H9 (cell line): ENCODE measurements around the gene CD47. TPM values are rescaled to one million over a fixed set of nuclear protein-coding genes. Genes with fewer than 3 reads are reported as not detected.

ENCODE experiments used
- DNase-seq: peaks from one replicate; pipeline ENCODE4 v3.0.0-alpha.2; 2017
- H2AFZ ChIP-seq: one replicate; pipeline ENCODE4 v1.6.1; 2013; ENCODE audit warnings: mild to moderate bottlenecking, low read length, control low read depth, moderate library complexity
- H2AK5ac ChIP-seq: 2 replicates; pipeline ENCODE4 v1.6.1; 2013; ENCODE audit warnings: low read length, control low read depth, mixed read lengths; ENCODE audit not compliant: insufficient read length
- H2BK120ac ChIP-seq: one replicate; pipeline ENCODE4 v1.6.1; 2013; ENCODE audit warnings: low read depth, mild to moderate bottlenecking, low read length, control low read depth, inconsistent platforms; ENCODE audit not compliant: poor library complexity, severe bottlenecking
- H2BK12ac ChIP-seq: 2 replicates; pipeline ENCODE4 v1.6.1; 2013; ENCODE audit warnings: low read length, control low read depth, mixed read lengths, low read depth; ENCODE audit not compliant: insufficient read length
- H2BK15ac ChIP-seq: 2 replicates; pipeline ENCODE4 v1.6.1; 2013; ENCODE audit warnings: low read depth, low read length, control low read depth
- H2BK20ac ChIP-seq: one replicate; pipeline ENCODE4 v1.6.1; 2013; ENCODE audit warnings: low read depth, mild to moderate bottlenecking, low read length, control low read depth, inconsistent platforms; ENCODE audit not compliant: poor library complexity, severe bottlenecking
- H2BK5ac ChIP-seq: 2 replicates; pipeline ENCODE4 v1.6.1; 2013; ENCODE audit warnings: low read length, control low read depth, mixed read lengths; ENCODE audit not compliant: insufficient read length
- H3K14ac ChIP-seq: 2 replicates; pipeline ENCODE4 v1.6.1; 2013; ENCODE audit warnings: low read length, control low read depth; ENCODE audit not compliant: insufficient read depth
- H3K18ac ChIP-seq: 2 replicates; pipeline ENCODE4 v1.6.1; 2013; ENCODE audit warnings: low read depth, mild to moderate bottlenecking, mixed read lengths, low read length, control low read depth; ENCODE audit not compliant: insufficient read length
- H3K23ac ChIP-seq: 2 replicates; pipeline ENCODE4 v1.6.1; 2013; ENCODE audit warnings: low read length, control low read depth, mixed read lengths, low read depth; ENCODE audit not compliant: insufficient read length
- H3K23me2 ChIP-seq: 2 replicates; pipeline ENCODE4 v1.6.1; 2013; ENCODE audit warnings: low read depth, mild to moderate bottlenecking, mixed read lengths, low read length, control low read depth; ENCODE audit not compliant: insufficient read length, poor library complexity, severe bottlenecking
- H3K27ac ChIP-seq: 2 replicates; pipeline ENCODE4 v1.5.1; 2013; ENCODE audit warnings: low read length, control low read depth, mixed read lengths, low read depth; ENCODE audit not compliant: insufficient read length
- H3K27me3 ChIP-seq: 2 replicates; pipeline ENCODE4 v1.6.1; 2013; ENCODE audit warnings: low read length, control low read depth, inconsistent platforms; ENCODE audit not compliant: insufficient read depth
- H3K4ac ChIP-seq: 2 replicates; pipeline ENCODE4 v1.6.1; 2013; ENCODE audit warnings: low read depth, mild to moderate bottlenecking, control low read depth, inconsistent platforms, low read length, moderate library complexity
- H3K4me1 ChIP-seq: 2 replicates; pipeline ENCODE4 v1.6.1; 2013; ENCODE audit warnings: low read length, control low read depth, inconsistent platforms; ENCODE audit not compliant: insufficient read depth
- H3K4me2 ChIP-seq: 2 replicates; pipeline ENCODE4 v1.6.1; 2013; ENCODE audit warnings: low read length, control low read depth, mixed read lengths; ENCODE audit not compliant: insufficient read length, insufficient read depth
- H3K56ac ChIP-seq: 2 replicates; pipeline ENCODE4 v1.6.1; 2013; ENCODE audit warnings: low read depth, mild to moderate bottlenecking, mixed read lengths, low read length, control low read depth; ENCODE audit not compliant: insufficient read length
- H3K79me1 ChIP-seq: 2 replicates; pipeline ENCODE4 v1.6.1; 2013; ENCODE audit warnings: low read depth, mild to moderate bottlenecking, moderate library complexity, low read length, control low read depth, inconsistent platforms; ENCODE audit not compliant: insufficient read depth, poor library complexity, severe bottlenecking
- H3K79me2 ChIP-seq: 2 replicates; pipeline ENCODE4 v1.6.1; 2013; ENCODE audit warnings: low read length, control low read depth, inconsistent platforms; ENCODE audit not compliant: insufficient read depth
- H3K9ac ChIP-seq: 2 replicates; pipeline ENCODE4 v1.6.1; 2013; ENCODE audit warnings: low read length, control low read depth, mixed read lengths; ENCODE audit not compliant: insufficient read length; ENCODE audit errors: extremely low read depth
- H3K9me3 ChIP-seq: one replicate; pipeline ENCODE4 v1.6.1; 2013; ENCODE audit warnings: low read depth, low read length, inconsistent platforms; ENCODE audit not compliant: control insufficient read depth
- H3T11ph ChIP-seq: one replicate; pipeline ENCODE4 v1.6.1; 2013; ENCODE audit warnings: mild to moderate bottlenecking, low read length, control low read depth, inconsistent platforms
- H4K20me1 ChIP-seq: one replicate; pipeline ENCODE4 v1.6.1; 2013; ENCODE audit not compliant: control insufficient read depth, insufficient read length, insufficient read depth
- H4K5ac ChIP-seq: 2 replicates; pipeline ENCODE4 v1.6.1; 2013; ENCODE audit warnings: low read depth, mild to moderate bottlenecking, mixed read lengths, low read length, control low read depth; ENCODE audit not compliant: insufficient read length
- H4K8ac ChIP-seq: replicated peaks from 2 replicates; pipeline ENCODE4 v1.6.1; 2013; ENCODE audit warnings: low read length, control low read depth, mixed read lengths, low read depth; ENCODE audit not compliant: insufficient read length
- H4K91ac ChIP-seq: 2 replicates; pipeline ENCODE4 v1.6.1; 2013; ENCODE audit warnings: low read depth, mild to moderate bottlenecking, moderate library complexity, mixed read lengths, low read length, control low read depth; ENCODE audit not compliant: insufficient read length
- H3K27ac Mint-ChIP-seq, 3 experiments: 2 replicates in 2 of 3; 3 replicates in 1 of 3; pipeline ENCODE4 v1.8.0; 2020 to 2021; ENCODE audit warnings: mixed read lengths in 3 of 3, mild to moderate bottlenecking in 1 of 3, moderate library complexity in 1 of 3
- H3K27me3 Mint-ChIP-seq: 2 replicates; pipeline ENCODE4 v1.8.0; 2021; ENCODE audit warnings: low read depth, mild to moderate bottlenecking, moderate library complexity, mixed read lengths
- H3K36me3 Mint-ChIP-seq, 3 experiments: 2 replicates in 2 of 3; 3 replicates in 1 of 3; pipeline ENCODE4 v1.8.0; 2020 to 2021; ENCODE audit warnings: low read depth in 3 of 3, mixed read lengths in 3 of 3; ENCODE audit not compliant: insufficient read depth in 1 of 3
- H3K4me1 Mint-ChIP-seq, 2 experiments: 2 replicates each; pipeline ENCODE4 v1.8.0; 2020; ENCODE audit warnings: mixed read lengths in 2 of 2
- H3K4me3 Mint-ChIP-seq, 2 experiments: 2 replicates in 1 of 2; 3 replicates in 1 of 2; pipeline ENCODE4 v1.8.0; 2020 to 2021; ENCODE audit warnings: mild to moderate bottlenecking in 2 of 2, mixed read lengths in 2 of 2, moderate library complexity in 1 of 2
- H3K9me3 Mint-ChIP-seq, 2 experiments: 2 replicates in 1 of 2; 3 replicates in 1 of 2; pipeline ENCODE4 v1.8.0; 2020; ENCODE audit warnings: mild to moderate bottlenecking in 2 of 2, mixed read lengths in 2 of 2, moderate library complexity in 1 of 2
- CTCF ChIP-seq: fragments of 200-600 bp; sonication (generic); conservative IDR thresholded peaks from 3 replicates; pipeline ENCODE4 v1.8.0; 2021; ENCODE audit warnings: antibody characterized with exemption, mild to moderate bottlenecking
- WGBS: extraction: QIAGEN DNeasy Blood & Tissue Kit; methylation state at CpG from one replicate; pipeline ENCODE4 v1.1.7; 2013; ENCODE audit warnings: missing lambda C conversion rate, low lambda C conversion rate, mixed read lengths; ENCODE audit not compliant: insufficient read length; ENCODE audit errors: extremely low coverage; 5-methylcytosine and 5-hydroxymethylcytosine counted together
- total RNA-seq: library from RNA; stranded (reverse); gene quantifications from 2 replicates; pipeline ENCODE4 v1.2.1, GENCODE V29; 2021

Gene CD47
- total RNA-seq, 1 experiment from 2014 or later: 15.4 TPM

DNA sequence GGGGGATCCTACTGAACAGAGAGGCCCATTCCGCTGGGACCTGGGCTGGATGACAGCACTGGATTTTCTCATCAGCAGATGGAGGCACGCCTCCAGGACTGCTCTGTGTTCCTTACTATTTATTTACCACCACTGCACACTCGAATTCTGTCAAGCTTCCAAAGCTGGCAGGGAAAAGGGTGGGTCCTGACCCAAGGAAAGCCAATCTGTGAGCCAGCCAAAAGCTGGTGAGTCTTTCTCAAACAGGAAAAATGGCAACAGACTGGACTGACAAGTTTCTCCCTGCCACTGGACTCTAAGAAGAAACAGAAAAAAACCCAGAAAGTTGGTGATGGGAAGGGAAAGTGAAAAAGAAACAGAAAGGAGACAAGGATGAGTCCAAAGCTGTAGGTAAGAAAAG is 37.8 kb downstream of the CD47 start:
- Mint-ChIP-seq H3K4me3 (no peak overlapping the region), H3K36me3 (no peaks in the 10 kb centered on the region), H3K9me3 (no peaks in the 10 kb centered on the region), H3K27ac (no peak overlapping the region), H3K4me1 (no peaks in the 10 kb centered on the region), H3K27me3 (no peaks in the 10 kb centered on the region)
- H2BK20ac ChIP-seq: no peak overlapping the region
- H2BK120ac ChIP-seq: no peak overlapping the region
- H4K20me1 ChIP-seq: no peaks in the 10 kb centered on the region
- no peak overlapping the region for H4K5ac ChIP-seq
- no peak overlapping the region for H3K27ac ChIP-seq
- no peak for DNase-seq
- no CpG with 5 or more reads among the region's 3 CpGs for WGBS
- no peak overlapping the region for H2BK15ac ChIP-seq
- no peak overlapping the region for H2AFZ ChIP-seq
- no peaks in the 10 kb centered on the region for H3K9me3 ChIP-seq
- H4K8ac ChIP-seq: no peak overlapping the region
- no peaks in the 10 kb centered on the region for H3K79me1 ChIP-seq
- H3T11ph ChIP-seq: no peak overlapping the region
- H3K23me2 ChIP-seq: no peaks in the 10 kb centered on the region
- no peak overlapping the region for H3K9ac ChIP-seq
- no peak overlapping the region for H3K56ac ChIP-seq
- H2BK12ac ChIP-seq: no peak overlapping the region
- H3K79me2 ChIP-seq: no peaks in the 10 kb centered on the region
- H3K4ac ChIP-seq: no peak overlapping the region
- no peak overlapping the region for H3K14ac ChIP-seq
- no peak overlapping the region for H3K4me2 ChIP-seq
- no peak overlapping the region for H3K23ac ChIP-seq
- H4K91ac ChIP-seq: no peak overlapping the region
- no peak overlapping the region for H3K18ac ChIP-seq
- no peaks in the 10 kb centered on the region for H3K27me3 ChIP-seq
- TF ChIP-seq CTCF: no peak
- no peak overlapping the region for H2BK5ac ChIP-seq
- H3K4me1 ChIP-seq: no peaks in the 10 kb centered on the region
- no peak overlapping the region for H2AK5ac ChIP-seq
